Upper lobe of left lung (tissue), 6 donors: ENCODE measurements around the gene SDHD. TPM values are rescaled to one million over a fixed set of nuclear protein-coding genes. Genes with fewer than 3 reads are reported as not detected.
"Not testable (repeated sequence)": the region's sequence is repeated elsewhere in the genome, so short reads cannot be mapped to it uniquely, and the experiment has no call there.

Source experiments
- ATAC-seq, 2 donors: fragments of 200-7000 bp; cut with Tn5 transposase; one replicate each; pipeline ENCODE4 v1.9.1; 2022; ENCODE audit warnings: mild to moderate bottlenecking in 2 of 2, moderate library complexity in 2 of 2; ENCODE audit not compliant: low FRiP score in 2 of 2
- DNase-seq, 2 donors: peaks; one replicate each; pipeline ENCODE4 v3.0.0-alpha.2; 2019 to 2020
- H3K27ac ChIP-seq, 4 donors: fragments of 200-600 bp; sonication (generic); one replicate each; pipeline ENCODE4 v1.5.1; 2016 to 2019
- H3K27me3 ChIP-seq, 4 donors: fragments of 200-600 bp; sonication (generic); one replicate each; pipeline ENCODE4 v1.5.1; 2017 to 2019
- H3K36me3 ChIP-seq, 4 donors: fragments of 200-600 bp; sonication (generic); one replicate each; pipeline ENCODE4 v1.5.1; 2016 to 2019
- H3K4me1 ChIP-seq, 4 donors: fragments of 200-600 bp; sonication (generic); one replicate each; pipeline ENCODE4 v1.5.1; 2018 to 2019
- H3K4me3 ChIP-seq, 4 donors: fragments of 200-600 bp; sonication (generic); one replicate each; pipeline ENCODE4 v1.5.1; 2017 to 2019; ENCODE audit warnings: mild to moderate bottlenecking in 2 of 4, moderate library complexity in 1 of 4
- H3K9me3 ChIP-seq, 4 donors: fragments of 200-600 bp; sonication (generic); one replicate each; pipeline ENCODE4 v1.5.1; 2018 to 2019
- EP300 ChIP-seq, 4 donors: sonication (generic); formaldehyde crosslinking; IDR thresholded peaks; one replicate each; pipeline ENCODE4 v1.5.1; 2017; ENCODE audit warnings: antibody characterized with exemption in 4 of 4, control low read depth in 2 of 4
- POLR2A ChIP-seq, 4 donors: fragments of 450-650 bp; IDR thresholded peaks; one replicate each; pipeline ENCODE4 v1.5.1; 2016 to 2017; ENCODE audit warnings: antibody characterized with exemption in 4 of 4, mild to moderate bottlenecking in 2 of 4
- POLR2AphosphoS5 ChIP-seq, 2 donors: sonication (generic); formaldehyde crosslinking; IDR thresholded peaks; one replicate each; pipeline ENCODE4 v1.5.1; 2017; ENCODE audit warnings: antibody characterized with exemption in 2 of 2
- WGBS, 2 donors: methylation state at CpG; one replicate each; pipeline ENCODE4 v1.1.5; 2017 to 2018; 5-methylcytosine and 5-hydroxymethylcytosine counted together
- total RNA-seq, 6 donors: library from RNA; depleted of rRNA in 4 of 6; stranded (reverse); fragments of >200 nt in 4 of 6; gene quantifications; one replicate each; pipeline versions ENCODE4 v1.1.0 to v1.2.1, GENCODE V29; 2016 to 2021
- TF ChIP-seq, protein P1 (sequence below), 6 experiments: fragments of 450-650 bp in 4 of 6; fragments of 200-600 bp in 2 of 6; sonication (generic) in 2 of 6; IDR thresholded peaks; one replicate each; pipeline ENCODE4 v1.5.1; 2016 to 2019; ENCODE audit warnings: antibody characterized with exemption in 6 of 6
- donor health status: DM: no; HTN: no; CAD: no; lungs with moderate emphysema.
- donor health status: DM: no; HTN: yes; CAD: no; lungs with severe emphysema.

Gene SDHD
- total RNA-seq, 6 donors from 2014 or later, result 27.5 to 107 (median 78.8) TPM

DNA sequence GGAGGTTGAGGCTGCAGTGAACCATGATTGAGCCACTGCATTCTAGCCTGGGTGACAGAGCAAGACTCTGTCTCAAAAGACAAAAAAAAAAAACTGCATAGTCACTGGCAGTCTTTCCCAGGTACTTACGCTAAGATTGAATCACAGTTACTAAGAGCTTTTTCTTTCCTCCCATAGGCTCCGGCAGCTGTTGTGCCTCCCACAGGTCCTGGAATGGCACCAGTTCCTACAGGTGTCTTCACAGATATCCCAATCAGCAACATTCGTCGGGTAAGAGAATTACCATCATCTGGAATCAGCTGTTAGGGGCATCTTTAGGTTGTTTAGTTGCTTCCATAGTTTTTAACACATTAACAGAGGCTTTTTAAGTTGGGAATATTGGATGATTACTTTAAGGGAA, 41.7 kb upstream of the SDHD start:
- ATAC-seq (no peak), DNase-seq (no peak)
- Histone ChIP-seq H3K27me3 (no peaks in the 10 kb centered on the region), H3K27ac (no peak overlapping the region), H3K4me1 (peaks cover 0 to 5% (median 0%) of the 10 kb centered on the region in 4 donors), H3K9me3 (no peaks in the 10 kb centered on the region), H3K36me3 (peaks cover 9 to 73% (median 23%) of the 10 kb centered on the region in 4 donors), H3K4me3 (no peak overlapping the region)
- TF ChIP-seq POLR2AphosphoS5 (IDR thresholded peaks at IDR 0.05) (no peak), EP300 (IDR thresholded peaks at IDR 0.05) (no peak), POLR2A (IDR thresholded peaks at IDR 0.05) (no peak)
- 96% methylated on average over 4 of the region's 4 CpGs for WGBS, 2 donors

DNA sequence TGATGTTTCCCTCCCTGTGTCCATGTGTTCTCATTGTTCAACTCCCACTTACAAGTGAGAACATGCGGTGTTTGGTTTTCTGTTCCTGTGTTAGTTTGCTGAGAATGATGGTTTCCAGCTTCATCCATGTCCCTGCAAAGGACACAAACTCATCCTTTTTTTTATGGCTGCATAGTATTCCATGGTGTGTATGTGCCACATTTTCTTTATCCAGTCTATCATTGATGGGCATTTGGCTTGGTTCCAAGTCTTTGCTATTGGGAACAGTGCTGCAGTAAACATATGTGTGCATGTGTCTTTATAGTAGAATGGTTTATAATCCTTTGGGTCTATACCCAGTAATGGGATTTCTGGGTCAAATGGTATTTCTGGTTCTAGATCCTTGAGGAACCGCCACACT, 40.0 kb upstream of the SDHD start:
- H3K27me3 ChIP-seq, DNase-seq, H3K4me1 ChIP-seq, H3K27ac ChIP-seq, ATAC-seq, H3K9me3 ChIP-seq, H3K4me3 ChIP-seq: not testable (repeated sequence)
- peaks cover 13 to 74% (median 29%) of the 10 kb centered on the region in 4 donors for H3K36me3 ChIP-seq
- WGBS, 2 donors, result 92 to 100% methylated on average over 2 of the region's 2 CpGs

GRCh38 chr11:112048256-112048655, 38.4 kb upstream of the SDHD start:
- H3K36me3 ChIP-seq, result peaks cover 14 to 86% (median 41%) of the 10 kb centered on the region in 4 donors
- not testable (repeated sequence) for DNase-seq
- 89 to 98% methylated on average over 3 of the region's 3 CpGs for WGBS, 2 donors

DNA sequence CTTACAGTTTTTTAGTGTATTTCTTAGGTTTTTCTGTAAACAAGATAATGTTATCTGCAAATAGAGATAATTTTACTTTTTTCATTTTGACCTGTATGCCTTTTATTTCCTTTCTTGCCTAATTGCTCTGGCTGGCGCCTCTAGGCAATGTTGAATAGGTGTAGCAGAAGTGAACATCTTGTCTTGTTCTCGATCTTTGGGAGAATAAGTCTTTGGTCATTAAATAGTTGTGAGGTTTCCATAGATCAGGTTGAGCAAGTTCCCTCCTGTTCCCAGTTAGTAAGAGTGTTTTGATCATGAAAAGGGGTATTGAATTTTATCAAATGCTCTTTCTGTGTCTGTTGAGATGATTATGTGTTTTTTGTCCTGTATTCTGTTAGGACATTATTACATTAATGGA, 36.9 kb upstream of the SDHD start:
- no peak for DNase-seq
- H3K27ac ChIP-seq, result no peak overlapping the region
- H3K4me1 ChIP-seq, result peaks cover 0 to 5% (median 0%) of the 10 kb centered on the region in 4 donors
- no peaks in the 10 kb centered on the region for H3K27me3 ChIP-seq
- no peak overlapping the region for H3K4me3 ChIP-seq
- TF ChIP-seq, protein P1, sequence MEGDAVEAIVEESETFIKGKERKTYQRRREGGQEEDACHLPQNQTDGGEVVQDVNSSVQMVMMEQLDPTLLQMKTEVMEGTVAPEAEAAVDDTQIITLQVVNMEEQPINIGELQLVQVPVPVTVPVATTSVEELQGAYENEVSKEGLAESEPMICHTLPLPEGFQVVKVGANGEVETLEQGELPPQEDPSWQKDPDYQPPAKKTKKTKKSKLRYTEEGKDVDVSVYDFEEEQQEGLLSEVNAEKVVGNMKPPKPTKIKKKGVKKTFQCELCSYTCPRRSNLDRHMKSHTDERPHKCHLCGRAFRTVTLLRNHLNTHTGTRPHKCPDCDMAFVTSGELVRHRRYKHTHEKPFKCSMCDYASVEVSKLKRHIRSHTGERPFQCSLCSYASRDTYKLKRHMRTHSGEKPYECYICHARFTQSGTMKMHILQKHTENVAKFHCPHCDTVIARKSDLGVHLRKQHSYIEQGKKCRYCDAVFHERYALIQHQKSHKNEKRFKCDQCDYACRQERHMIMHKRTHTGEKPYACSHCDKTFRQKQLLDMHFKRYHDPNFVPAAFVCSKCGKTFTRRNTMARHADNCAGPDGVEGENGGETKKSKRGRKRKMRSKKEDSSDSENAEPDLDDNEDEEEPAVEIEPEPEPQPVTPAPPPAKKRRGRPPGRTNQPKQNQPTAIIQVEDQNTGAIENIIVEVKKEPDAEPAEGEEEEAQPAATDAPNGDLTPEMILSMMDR (IDR thresholded peaks at IDR 0.05), result no peak
- TF ChIP-seq POLR2AphosphoS5 (IDR thresholded peaks at IDR 0.05), result no peak
- no peak for TF ChIP-seq EP300 (IDR thresholded peaks at IDR 0.05)
- TF ChIP-seq POLR2A (IDR thresholded peaks at IDR 0.05), result no peak
- WGBS, 2 donors, result 47 to 50% methylated on average over 2 of the region's 2 CpGs
- H3K36me3 ChIP-seq, result peaks cover 13 to 89% (median 43%) of the 10 kb centered on the region in 4 donors
- H3K9me3 ChIP-seq, result no peaks in the 10 kb centered on the region
- no peak for ATAC-seq

More at GRCh38 chr11:112048256-112048655, 38.4 kb upstream of the SDHD start:
- not testable (repeated sequence) for ATAC-seq, H3K27ac ChIP-seq, H3K27me3 ChIP-seq, H3K9me3 ChIP-seq, H3K4me3 ChIP-seq, H3K4me1 ChIP-seq

DNA sequence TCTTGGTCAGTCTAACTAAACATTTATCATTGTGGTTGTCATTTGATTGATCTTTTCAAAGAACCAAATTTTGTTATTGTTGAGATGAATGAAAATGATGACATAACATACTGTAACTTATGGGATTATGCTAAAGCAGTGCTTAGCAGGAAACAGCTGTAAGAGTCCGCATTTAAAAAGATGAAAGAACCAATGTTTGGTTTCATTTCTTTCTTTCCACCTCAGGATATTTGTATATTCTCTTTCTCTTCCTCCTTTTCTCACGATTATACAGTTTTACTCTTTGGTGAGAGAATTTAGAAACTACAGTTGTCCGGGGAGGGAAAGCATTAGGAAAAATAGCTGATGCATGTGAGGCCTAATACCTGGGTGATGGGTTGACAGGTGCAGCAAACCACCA, 36.0 kb upstream of the SDHD start:
- no peaks in the 10 kb centered on the region for H3K9me3 ChIP-seq
- H3K27ac ChIP-seq, result no peak overlapping the region
- WGBS, 2 donors, result 67 to 83% methylated on average over 3 of the region's 3 CpGs
- DNase-seq (no peak), ATAC-seq (no peak)
- H3K4me3 ChIP-seq, result no peak overlapping the region
- no peaks in the 10 kb centered on the region for H3K27me3 ChIP-seq
- TF ChIP-seq POLR2A (IDR thresholded peaks at IDR 0.05) (no peak), EP300 (IDR thresholded peaks at IDR 0.05) (no peak), POLR2AphosphoS5 (IDR thresholded peaks at IDR 0.05) (no peak)
- TF ChIP-seq, protein P1 (IDR thresholded peaks at IDR 0.05), result no peak
- peaks cover 0 to 5% (median 0%) of the 10 kb centered on the region in 4 donors for H3K4me1 ChIP-seq
- peaks cover 8 to 80% (median 33%) of the 10 kb centered on the region in 4 donors for H3K36me3 ChIP-seq

GRCh38 chr11:112051768-112052167, 34.9 kb upstream of the SDHD start:
- H3K27me3 ChIP-seq, result no peaks in the 10 kb centered on the region
- no peak overlapping the region for H3K4me3 ChIP-seq
- peaks cover 0 to 5% (median 0%) of the 10 kb centered on the region in 4 donors for H3K4me1 ChIP-seq
- TF ChIP-seq, protein P1 (IDR thresholded peaks at IDR 0.05), result no peak
- TF ChIP-seq POLR2AphosphoS5 (IDR thresholded peaks at IDR 0.05), result no peak
- no peak for TF ChIP-seq EP300 (IDR thresholded peaks at IDR 0.05)
- TF ChIP-seq POLR2A (IDR thresholded peaks at IDR 0.05), result no peak
- no peak overlapping the region for H3K27ac ChIP-seq
- H3K9me3 ChIP-seq, result no peaks in the 10 kb centered on the region
- 82 to 88% methylated on average over 3 of the region's 3 CpGs for WGBS, 2 donors
- ATAC-seq (no peak), DNase-seq (no peak)
- H3K36me3 ChIP-seq, result peaks cover 8 to 78% (median 29%) of the 10 kb centered on the region in 4 donors
